H7 (cell line): ENCODE results near the gene ZNF660. TPM values are rescaled to one million over a fixed set of nuclear protein-coding genes. Genes with fewer than 3 reads are reported as not detected.
"Not testable (repeated sequence)": the region's sequence is repeated elsewhere in the genome, so short reads cannot be mapped to it uniquely, and the experiment has no call there.

ENCODE experiments used
- DNase-seq: peaks from one replicate; pipeline ENCODE4 v3.0.0; 2012
- H3K27me3 ChIP-seq: 2 replicates; pipeline ENCODE4 v1.6.0; 2011; ENCODE audit warnings: mild to moderate bottlenecking, low read length; ENCODE audit not compliant: control insufficient read depth, insufficient read depth
- H3K36me3 ChIP-seq: replicated peaks from 2 replicates; pipeline ENCODE4 v1.5.1; 2011; ENCODE audit warnings: low read length; ENCODE audit not compliant: control insufficient read depth, insufficient read depth
- H3K4me3 ChIP-seq: 2 replicates; pipeline ENCODE4 v1.5.1; 2011; ENCODE audit warnings: low read depth, mild to moderate bottlenecking, control low read depth, low read length, moderate library complexity; ENCODE audit not compliant: insufficient read depth
- total RNA-seq: library from RNA; depleted of rRNA; stranded (reverse); fragments of >200 nt; shearing (Covaris generic); gene quantifications from 2 replicates; pipeline ENCODE4 v1.2.3, GENCODE V29; 2014; rRNA removed

Gene ZNF660
- 2.6 and 4.2 TPM in 2 replicates for total RNA-seq

DNA sequence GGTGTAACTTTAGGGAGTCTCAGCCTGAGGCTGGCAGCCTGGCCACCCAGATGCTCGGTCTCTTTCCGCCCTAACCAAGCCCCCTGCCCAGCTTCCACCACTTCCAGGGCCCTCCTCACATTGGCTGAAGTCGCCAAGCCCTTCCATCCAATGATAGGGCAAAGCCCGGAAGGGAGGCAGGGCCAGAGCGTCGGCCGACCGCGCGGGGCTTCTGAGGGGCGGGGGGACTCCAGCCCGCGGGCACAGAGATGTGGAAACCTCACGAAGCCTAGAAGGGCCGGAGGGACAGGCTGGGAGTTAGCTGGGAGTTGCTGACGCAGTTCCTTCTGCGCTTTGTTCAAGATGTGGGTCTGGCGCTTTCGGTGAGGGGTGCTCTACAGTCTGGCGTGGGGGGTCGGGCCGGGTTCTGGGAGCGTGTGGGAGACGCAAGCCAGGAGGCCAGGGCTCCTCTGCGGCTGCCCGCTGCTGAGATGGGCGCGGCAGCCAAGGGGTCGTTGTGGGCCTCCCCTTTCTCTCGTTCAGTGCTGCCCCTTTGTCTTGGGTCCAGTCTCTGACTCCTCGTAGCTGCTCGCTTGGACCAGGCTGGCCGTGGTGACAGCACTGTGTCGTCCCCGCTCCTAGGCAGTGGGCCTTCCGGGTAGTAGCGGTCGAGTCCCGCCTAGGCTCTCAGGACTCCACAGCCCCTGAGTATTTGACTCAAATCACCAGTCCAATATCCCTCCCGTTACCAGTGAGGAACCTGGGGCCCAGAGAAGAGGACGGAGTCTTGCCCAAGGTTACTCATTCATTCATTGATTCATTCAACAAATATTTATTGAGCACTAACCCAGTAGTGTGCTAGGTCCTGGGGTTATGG, at the start of gene ZNF660:
Gene ZNF660, plus strand, starts transcription at position 319 of the 856 bp plus-strand sequence. CDS start 9,230 bp downstream, outside the sequence.
- peak; percentile 96 for DNase-seq
- H3K27me3 ChIP-seq, result no peaks in the 10 kb centered on the region
- peaks cover 9% of the 10 kb centered on the region for H3K36me3 ChIP-seq
- H3K4me3 ChIP-seq, result peak within 1 kb of the TSS; percentile 86

GRCh38 chr3:44535364-44535763, 49.4 kb upstream of the ZNF660 start:
- Histone ChIP-seq H3K36me3 (no peaks in the 10 kb centered on the region), H3K4me3 (no peak overlapping the region), H3K27me3 (no peaks in the 10 kb centered on the region; the same call in 1 of the 2 replicates)
- no peak for DNase-seq

DNA sequence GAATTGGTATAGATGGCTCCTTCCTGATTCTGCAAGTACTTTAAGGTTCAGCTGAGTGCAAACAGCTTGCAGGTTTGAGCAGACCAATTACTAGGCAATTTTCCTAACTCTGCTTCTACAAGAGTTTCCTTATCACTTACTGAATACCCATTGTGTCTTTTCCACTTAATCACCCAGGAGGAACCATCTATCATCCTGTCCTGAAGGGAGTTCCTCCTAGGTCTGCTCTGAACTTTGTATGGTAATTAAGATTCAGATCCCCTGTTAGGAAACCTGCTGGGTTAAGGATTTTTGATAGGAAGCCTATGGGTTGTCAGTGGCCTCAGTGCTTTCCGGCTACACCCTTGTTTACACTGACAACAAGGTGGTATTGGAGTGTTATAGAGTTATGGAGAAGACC, 40.0 kb upstream of the ZNF660 start:
- not testable (repeated sequence) for H3K4me3 ChIP-seq, H3K36me3 ChIP-seq, H3K27me3 ChIP-seq, DNase-seq

DNA sequence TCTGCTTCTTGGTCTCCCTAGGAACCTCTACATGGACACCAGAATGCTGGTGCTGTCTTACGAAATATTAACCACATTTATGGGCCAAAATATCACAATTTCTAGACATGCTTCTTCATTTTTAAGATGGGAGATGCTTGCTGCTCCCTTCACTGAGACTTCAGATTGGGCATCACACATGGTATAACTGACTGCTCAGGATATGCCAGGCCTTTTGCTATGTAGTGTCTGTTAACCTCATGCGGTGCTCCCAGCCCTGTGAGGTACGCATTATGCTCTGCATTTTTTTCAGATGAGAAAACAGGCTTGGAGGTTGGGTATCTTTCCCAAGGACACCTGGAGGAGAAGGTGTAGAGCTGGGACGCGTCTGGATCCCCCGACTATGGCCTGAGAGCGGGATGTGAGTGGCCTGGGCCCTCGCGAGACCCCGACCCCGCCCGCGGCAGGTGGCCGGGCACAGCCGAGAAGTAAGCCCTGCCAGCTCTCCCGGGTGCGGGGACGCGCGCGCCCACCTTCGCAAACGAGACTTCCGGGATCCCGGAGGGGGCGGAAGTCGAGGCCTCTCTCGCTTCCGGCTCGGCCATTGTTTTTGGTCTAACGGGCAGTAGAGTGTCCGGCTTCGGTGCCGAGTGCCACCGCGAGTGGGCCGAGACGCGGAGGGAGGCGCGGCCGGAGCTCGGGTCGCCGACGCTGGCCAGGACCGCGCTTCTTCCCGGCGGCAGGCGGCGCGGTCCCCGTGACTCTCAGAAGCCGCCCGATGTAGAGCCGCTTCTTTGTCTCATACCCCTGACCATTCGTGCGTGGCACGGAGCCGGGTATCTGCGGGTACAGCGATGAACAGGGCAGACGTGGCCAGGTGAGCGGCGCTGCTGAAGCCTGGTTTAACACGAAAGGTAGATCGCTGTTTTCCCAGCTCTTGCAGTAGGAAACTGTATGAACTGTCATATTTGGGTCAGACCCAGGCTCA, 29.9 kb upstream of the ZNF660 start, which contains the start of gene ZKSCAN7:
Gene ZKSCAN7, plus strand, starts transcription at position 568 of the 967 bp plus-strand sequence. CDS start 1,855 bp downstream, outside the sequence.
- peak; percentile 94 for DNase-seq
- peak within 1 kb of the TSS; percentile 82 for H3K4me3 ChIP-seq
- peaks cover 7% of the 10 kb centered on the region for H3K36me3 ChIP-seq
- H3K27me3 ChIP-seq, result no peaks in the 10 kb centered on the region; the same call in 1 of the 2 replicates

GRCh38 chr3:44555723-44556122, 29.0 kb upstream of the ZNF660 start:
- Histone ChIP-seq H3K36me3 (peaks cover 9% of the 10 kb centered on the region), H3K27me3 (no peaks in the 10 kb centered on the region; the same call in 1 of the 2 replicates), H3K4me3 (peak overlapping the region; percentile 82)
- DNase-seq, result peak; percentile 40

- Histone ChIP-seq H3K36me3 (peaks cover 19% of the 10 kb centered on the region), H3K27me3 (no peaks in the 10 kb centered on the region; the same call in 1 of the 2 replicates), H3K4me3 (no peak overlapping the region)
- DNase-seq, result no peak
Observed at GRCh38 chr3:44557074-44557473, 27.7 kb upstream of the ZNF660 start.

- H3K4me3 ChIP-seq, result no peak overlapping the region
- peaks cover 25% of the 10 kb centered on the region for H3K36me3 ChIP-seq
- DNase-seq, result no peak
- H3K27me3 ChIP-seq, result no peaks in the 10 kb centered on the region
Observed at GRCh38 chr3:44561076-44561475, 23.7 kb upstream of the ZNF660 start.

- no peak overlapping the region for H3K4me3 ChIP-seq
- peaks cover 24% of the 10 kb centered on the region for H3K36me3 ChIP-seq
- H3K27me3 ChIP-seq, result no peaks in the 10 kb centered on the region
- DNase-seq, result no peak
Observed at GRCh38 chr3:44562147-44562546, 22.6 kb upstream of the ZNF660 start.

GRCh38 chr3:44568561-44568960, 16.2 kb upstream of the ZNF660 start:
- Histone ChIP-seq H3K4me3 (no peak overlapping the region), H3K36me3 (peaks cover 30% of the 10 kb centered on the region), H3K27me3 (no peaks in the 10 kb centered on the region)
- DNase-seq, result no peak

- no peak overlapping the region for H3K4me3 ChIP-seq
- no peak for DNase-seq
- peaks cover 25% of the 10 kb centered on the region for H3K36me3 ChIP-seq
- no peaks in the 10 kb centered on the region for H3K27me3 ChIP-seq
Observed at GRCh38 chr3:44571024-44571423, 13.7 kb upstream of the ZNF660 start.

GRCh38 chr3:44576613-44577012, 8.2 kb upstream of the ZNF660 start:
- no peak overlapping the region for H3K4me3 ChIP-seq
- H3K36me3 ChIP-seq, result no peaks in the 10 kb centered on the region; the same call in 1 of the 2 replicates

DNA sequence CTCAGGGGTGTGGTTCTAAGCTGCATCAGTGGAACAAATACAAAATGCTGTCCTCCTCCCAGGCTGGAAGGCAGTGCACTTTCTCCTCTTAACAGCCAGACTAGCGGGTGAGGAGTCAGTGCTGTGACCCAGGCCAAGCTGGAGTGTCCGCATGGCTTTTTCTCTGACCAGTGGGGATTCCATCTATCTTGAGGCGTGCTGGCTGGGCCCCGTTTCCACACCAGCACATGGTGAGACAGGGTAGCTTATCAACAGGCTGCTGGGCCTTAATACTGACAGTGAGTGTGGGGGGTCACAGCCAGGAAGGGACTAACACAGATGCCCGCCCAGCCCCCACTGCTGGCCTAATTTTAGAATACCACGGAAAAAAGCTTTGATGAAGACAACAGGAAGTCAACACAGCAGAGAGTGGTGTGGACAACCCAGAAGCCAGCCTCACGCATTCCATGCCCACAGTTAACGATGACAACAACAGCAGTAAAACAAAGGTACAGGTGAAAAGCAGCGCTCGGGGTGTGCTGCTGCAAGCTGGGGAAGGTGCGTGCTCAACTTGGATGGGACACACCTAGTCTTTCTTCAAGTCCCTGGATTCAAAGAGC, 7.3 kb upstream of the ZNF660 start:
- H3K36me3 ChIP-seq, H3K27me3 ChIP-seq, DNase-seq, H3K4me3 ChIP-seq: not testable (repeated sequence)

More at GRCh38 chr3:44576613-44577012, 8.2 kb upstream of the ZNF660 start:
- no peaks in the 10 kb centered on the region for H3K27me3 ChIP-seq
- no peak for DNase-seq

GRCh38 chr3:44578316-44578715, 6.4 kb upstream of the ZNF660 start:
- not testable (repeated sequence) for H3K27me3 ChIP-seq, H3K4me3 ChIP-seq, H3K36me3 ChIP-seq, DNase-seq

DNA sequence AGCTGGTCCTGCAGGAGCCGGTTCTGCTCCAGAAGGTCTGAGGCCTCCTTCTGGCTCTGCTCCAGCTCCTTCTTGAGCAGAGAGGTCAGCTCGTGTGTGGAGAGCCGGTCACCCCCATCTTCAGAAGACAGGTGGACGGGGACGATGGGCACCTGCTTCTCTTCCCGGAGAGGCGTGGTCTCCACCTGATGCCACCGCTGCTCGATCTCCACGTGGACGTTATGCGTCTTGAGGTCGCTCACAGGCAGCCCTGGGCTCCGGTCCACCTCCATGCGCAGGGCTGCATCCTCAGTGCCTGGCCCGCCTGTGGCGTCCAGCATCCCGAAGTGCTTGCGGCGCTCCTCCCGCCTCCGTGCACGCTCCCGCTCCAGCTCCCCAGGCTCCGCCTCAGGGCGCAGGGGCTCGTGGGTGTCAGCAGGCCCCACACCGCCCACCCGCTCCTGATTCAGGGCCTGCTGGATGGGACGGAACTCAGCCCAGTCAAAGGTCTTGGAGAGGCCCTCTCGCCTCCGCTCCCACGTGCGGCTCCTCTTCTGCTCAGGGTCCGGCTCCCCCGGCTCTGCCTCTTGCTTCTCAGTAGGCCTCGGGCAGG, 5.7 kb upstream of the ZNF660 start:
- H3K36me3 ChIP-seq, DNase-seq, H3K4me3 ChIP-seq: not testable (repeated sequence)

More for the DNA sequence above, 5.7 kb upstream of the ZNF660 start:
- H3K27me3 ChIP-seq, result not testable (repeated sequence)
